Neural crest cell (in vitro differentiated cells): ENCODE data around the gene EIF3K. TPM values are rescaled to one million over a fixed set of nuclear protein-coding genes. Genes with fewer than 3 reads are reported as not detected.

ENCODE experiments used
- DNase-seq: peaks from one replicate; pipeline ENCODE4 v3.0.0; 2021; ENCODE audit warnings: low read depth, mixed read lengths, low spot score
- H3K27ac Mint-ChIP-seq: one replicate; pipeline ENCODE4 v1.8.0; 2021; ENCODE audit warnings: mild to moderate bottlenecking, mixed read lengths; ENCODE audit not compliant: unreplicated experiment
- H3K27me3 Mint-ChIP-seq: 2 replicates; pipeline ENCODE4 v1.8.0; 2021; ENCODE audit warnings: low read depth, mild to moderate bottlenecking, mixed read lengths
- H3K36me3 Mint-ChIP-seq: 2 replicates; pipeline ENCODE4 v1.8.0; 2021; ENCODE audit warnings: low read depth, mild to moderate bottlenecking, mixed read lengths
- H3K4me1 Mint-ChIP-seq: 2 replicates; pipeline ENCODE4 v1.8.0; 2021; ENCODE audit warnings: mixed read lengths
- H3K4me3 Mint-ChIP-seq: one replicate; pipeline ENCODE4 v1.8.0; 2021; ENCODE audit warnings: mild to moderate bottlenecking, mixed read lengths
- H3K9me3 Mint-ChIP-seq: 2 replicates; pipeline ENCODE4 v1.8.0; 2021; ENCODE audit warnings: mixed read lengths
- CTCF ChIP-seq: fragments of 200-600 bp; sonication (generic); conservative IDR thresholded peaks from 2 replicates; pipeline ENCODE4 v1.5.0; 2021; ENCODE audit warnings: antibody characterized with exemption, mild to moderate bottlenecking
- total RNA-seq: library from RNA; stranded (reverse); gene quantifications from 2 replicates; pipeline ENCODE4 v1.2.1, GENCODE V29; 2021

Gene EIF3K
- total RNA-seq, 1 donor from 2014 or later: 255 TPM

GRCh38 chr19:38648769-38649304 lies 29.8 kb downstream of the EIF3K start:
- peaks cover 59% of the 10 kb centered on the region for H3K4me1 Mint-ChIP-seq
- H3K9me3 Mint-ChIP-seq: no peaks in the 10 kb centered on the region
- peak overlapping the region; percentile 81 for H3K27ac Mint-ChIP-seq
- TF ChIP-seq CTCF: no peak
- H3K36me3 Mint-ChIP-seq: no peaks in the 10 kb centered on the region
- H3K27me3 Mint-ChIP-seq: no peaks in the 10 kb centered on the region
- peak overlapping the region; percentile 99 for H3K4me3 Mint-ChIP-seq
- no peak for DNase-seq

- peaks cover 63% of the 10 kb centered on the region for H3K4me1 Mint-ChIP-seq
Observed at GRCh38 chr19:38649305-38650171, 30.6 kb downstream of the EIF3K start.

GRCh38 chr19:38650172-38650775 lies 31.3 kb downstream of the EIF3K start:
- Mint-ChIP-seq H3K4me3 (peak overlapping the region; percentile 99), H3K9me3 (no peaks in the 10 kb centered on the region), H3K27ac (no peak overlapping the region), H3K4me1 (peaks cover 71% of the 10 kb centered on the region), H3K36me3 (no peaks in the 10 kb centered on the region), H3K27me3 (no peaks in the 10 kb centered on the region)
- DNase-seq: no peak
- TF ChIP-seq CTCF: no peak

More at GRCh38 chr19:38649305-38650171, 30.6 kb downstream of the EIF3K start:
- peak overlapping the region; percentile 99 for H3K4me3 Mint-ChIP-seq
- H3K9me3 Mint-ChIP-seq: no peaks in the 10 kb centered on the region
- H3K27me3 Mint-ChIP-seq: no peaks in the 10 kb centered on the region
- no peaks in the 10 kb centered on the region for H3K36me3 Mint-ChIP-seq
- TF ChIP-seq CTCF: no peak
- DNase-seq: no peak
- peak overlapping the region; percentile 29 for H3K27ac Mint-ChIP-seq

GRCh38 chr19:38650911-38651584 lies 32.1 kb downstream of the EIF3K start:
- Mint-ChIP-seq H3K27me3 (no peaks in the 10 kb centered on the region), H3K4me1 (peaks cover 78% of the 10 kb centered on the region), H3K9me3 (no peaks in the 10 kb centered on the region), H3K4me3 (peak overlapping the region; percentile 99), H3K36me3 (peaks cover under 1% of the 10 kb centered on the region), H3K27ac (no peak overlapping the region)
- no peak for TF ChIP-seq CTCF
- no peak for DNase-seq

- H3K27me3 Mint-ChIP-seq: no peaks in the 10 kb centered on the region
- no peak overlapping the region for H3K27ac Mint-ChIP-seq
- peaks cover 4% of the 10 kb centered on the region for H3K36me3 Mint-ChIP-seq
- H3K4me1 Mint-ChIP-seq: peaks cover 90% of the 10 kb centered on the region
- TF ChIP-seq CTCF: no peak
- peak overlapping the region; percentile 62 for H3K4me3 Mint-ChIP-seq
- H3K9me3 Mint-ChIP-seq: no peaks in the 10 kb centered on the region
- DNase-seq: no peak
Observed at GRCh38 chr19:38653028-38653571, 34.1 kb downstream of the EIF3K start.
